ENCODE measurements around the gene RNF7.
"Not testable (repeated sequence)": the region's sequence is repeated elsewhere in the genome, so short reads cannot be mapped to it uniquely, and the experiment has no call there.

The RNF7 gene

GRCh38 chr3:141738022-141738890 lies at the start of gene RNF7:
RNF7 (plus strand) TSS chr3:141738298; CDS start chr3:141738342, 44 bp downstream.
- peak; percentile 95 to 99 for DNase-seq

- no peak for DNase-seq
Observed at GRCh38 chr3:141690431-141691072, 47.5 kb upstream of the RNF7 start.

GRCh38 chr3:141691471-141691870 lies 46.6 kb upstream of the RNF7 start:
- not testable (repeated sequence) for DNase-seq

GRCh38 chr3:141692973-141693372 lies 45.1 kb upstream of the RNF7 start:
- not testable (repeated sequence) for DNase-seq

GRCh38 chr3:141699324-141699723 lies 38.8 kb upstream of the RNF7 start:
- DNase-seq: no peak

DNA sequence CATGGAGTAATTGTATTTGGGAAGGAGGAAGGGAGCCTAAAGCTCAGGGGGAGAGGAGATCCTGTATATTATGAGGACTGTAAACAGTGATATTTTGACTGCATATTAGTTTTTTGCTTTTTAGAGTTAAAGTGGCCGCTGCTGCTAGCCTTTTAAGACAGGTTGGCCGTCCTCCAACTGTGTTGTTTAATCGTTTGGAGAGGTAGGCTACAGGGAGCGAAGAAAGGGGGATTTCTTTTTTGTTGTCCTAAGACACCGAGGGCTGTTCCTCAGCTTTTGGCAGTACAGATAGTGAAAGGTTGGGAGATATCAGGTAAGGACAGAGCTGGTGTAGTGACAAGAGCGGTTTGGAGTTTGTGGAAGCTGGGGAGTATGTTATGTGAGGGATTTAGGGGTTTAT lies 38.2 kb upstream of the RNF7 start:
- no peak for DNase-seq

DNA sequence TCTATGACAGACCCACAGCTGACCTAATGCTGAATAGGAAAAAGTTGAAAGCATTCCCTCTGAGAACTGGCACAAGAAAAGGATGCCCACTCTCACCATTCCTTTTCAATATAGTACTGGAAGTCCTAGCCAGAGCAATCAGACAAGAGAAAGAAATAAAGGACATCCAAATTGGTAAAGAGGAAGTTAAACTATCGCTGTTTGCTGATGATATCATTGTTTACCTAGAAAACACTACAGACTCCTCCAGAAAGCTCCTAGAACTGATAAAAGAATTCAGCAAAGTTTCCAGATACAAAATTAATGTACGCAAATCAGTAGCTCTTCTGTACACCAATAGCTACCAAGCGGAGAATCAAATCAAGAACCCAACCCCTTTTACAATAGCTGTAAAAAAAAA lies 34.7 kb upstream of the RNF7 start:
- not testable (repeated sequence) for DNase-seq

- DNase-seq: no peak
Observed at GRCh38 chr3:141707741-141708203, 30.3 kb upstream of the RNF7 start.

DNA sequence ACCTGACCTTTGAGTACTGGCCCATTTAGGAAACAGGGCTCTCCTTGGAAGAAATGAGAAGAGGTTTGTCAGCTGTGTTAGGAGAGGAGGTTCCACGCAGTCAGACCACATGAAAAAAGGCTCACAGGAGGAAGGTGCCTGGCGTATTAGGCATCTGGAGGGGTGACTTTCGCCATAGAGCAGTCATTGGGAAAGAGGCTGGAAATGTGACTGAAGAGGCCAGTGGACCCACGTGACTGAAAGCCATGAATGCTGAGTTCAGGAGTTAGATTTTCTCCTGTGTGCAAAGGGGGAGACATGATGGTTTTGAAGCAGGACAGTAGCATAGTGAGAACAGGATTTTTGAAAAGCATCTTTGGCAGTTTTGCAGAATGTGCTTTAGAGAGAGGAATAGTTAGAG lies 29.7 kb upstream of the RNF7 start:
- no peak for DNase-seq

DNA sequence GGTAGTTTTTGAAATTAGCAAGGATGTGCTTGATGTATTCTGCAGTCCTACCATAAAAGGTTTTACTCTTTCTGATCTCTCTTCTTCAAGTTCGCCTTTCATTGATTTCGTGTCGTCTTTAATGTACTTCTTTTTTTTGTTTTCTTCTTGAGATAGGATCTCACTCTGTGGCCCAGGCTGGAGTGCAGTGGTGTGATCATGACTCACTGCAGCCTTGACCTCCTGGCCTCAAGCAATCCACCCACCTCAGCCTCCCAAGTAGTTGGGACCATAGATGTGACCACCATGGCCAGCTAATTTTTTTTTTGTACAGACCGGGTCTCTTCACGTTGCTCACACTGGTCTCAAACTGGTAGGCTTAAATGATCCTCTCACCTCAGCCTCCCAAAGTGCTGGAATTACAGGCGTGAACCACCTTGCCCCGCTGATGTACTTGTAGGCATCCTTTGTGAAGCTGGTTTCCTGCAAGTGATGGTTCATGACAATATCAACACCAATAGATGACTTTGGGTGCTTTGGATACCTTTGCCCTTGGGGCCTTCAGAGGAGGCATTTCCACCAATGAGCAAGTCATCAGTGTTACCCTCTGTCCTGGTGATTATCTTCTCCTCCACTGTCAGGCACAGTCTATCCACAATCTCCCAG lies 28.9 kb upstream of the RNF7 start:
- no peak for DNase-seq

GRCh38 chr3:141710121-141710520 lies 28.0 kb upstream of the RNF7 start:
- DNase-seq: no peak

- no peak for DNase-seq
Observed at GRCh38 chr3:141710888-141711616, 27.0 kb upstream of the RNF7 start.

DNA sequence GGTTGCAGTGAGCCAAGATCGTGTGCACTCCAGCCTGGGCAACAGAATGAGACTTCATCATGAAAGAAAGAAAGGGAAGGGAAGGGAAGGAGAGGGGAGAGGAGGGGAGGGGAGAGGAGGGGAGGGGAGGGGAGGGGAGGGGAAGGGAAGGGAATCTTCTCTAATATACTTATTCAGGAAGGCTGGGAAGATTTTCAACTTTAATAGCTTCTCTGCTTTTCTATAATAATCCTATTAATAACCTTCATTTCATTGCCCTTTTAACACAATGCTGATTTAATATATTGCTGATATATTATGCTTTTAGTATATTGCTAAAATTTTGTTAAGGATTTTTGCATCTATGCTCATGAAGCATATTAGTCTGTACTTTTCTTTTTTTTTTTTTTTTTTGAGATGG lies 23.4 kb upstream of the RNF7 start:
- no peak for DNase-seq

DNA sequence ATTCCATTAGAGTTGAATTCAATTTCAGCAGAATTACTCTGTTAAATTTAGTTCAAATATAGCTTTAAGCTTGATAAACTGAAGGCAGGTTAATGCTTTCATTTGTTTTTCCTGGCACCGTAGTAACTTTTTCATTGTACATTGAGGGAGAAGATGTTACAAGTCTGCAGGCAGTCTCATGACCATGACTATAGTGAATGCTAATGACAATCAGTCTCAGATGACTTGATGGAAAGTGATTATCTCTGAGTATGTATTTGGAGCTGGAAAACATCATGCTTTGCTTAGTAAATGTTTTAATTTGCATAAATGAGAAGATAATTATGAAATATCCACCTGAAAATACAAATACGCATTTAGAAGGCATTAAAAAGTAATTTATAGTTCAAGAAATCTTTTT lies 16.0 kb upstream of the RNF7 start:
- DNase-seq: no peak

DNA sequence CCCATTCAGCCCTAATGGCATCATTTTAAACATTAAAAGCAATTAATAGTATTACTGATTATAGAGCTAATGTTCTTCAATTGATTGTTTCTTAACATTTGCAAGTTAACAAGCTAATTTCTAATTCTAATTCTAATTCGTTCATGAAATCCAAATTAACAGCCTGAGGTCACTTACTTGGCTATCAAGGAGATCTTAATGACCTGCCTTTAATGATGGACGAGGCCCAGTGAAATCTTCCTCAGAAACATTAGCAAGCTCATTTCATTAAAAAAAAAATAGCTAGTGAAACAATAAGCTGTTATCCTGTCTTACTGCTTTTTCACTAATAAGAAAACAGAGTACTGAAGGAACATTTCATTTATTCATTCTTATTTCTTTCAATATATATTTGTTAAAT lies 15.4 kb upstream of the RNF7 start:
- no peak for DNase-seq

- no peak for DNase-seq
Observed at GRCh38 chr3:141723255-141723654, 14.8 kb upstream of the RNF7 start.

DNA sequence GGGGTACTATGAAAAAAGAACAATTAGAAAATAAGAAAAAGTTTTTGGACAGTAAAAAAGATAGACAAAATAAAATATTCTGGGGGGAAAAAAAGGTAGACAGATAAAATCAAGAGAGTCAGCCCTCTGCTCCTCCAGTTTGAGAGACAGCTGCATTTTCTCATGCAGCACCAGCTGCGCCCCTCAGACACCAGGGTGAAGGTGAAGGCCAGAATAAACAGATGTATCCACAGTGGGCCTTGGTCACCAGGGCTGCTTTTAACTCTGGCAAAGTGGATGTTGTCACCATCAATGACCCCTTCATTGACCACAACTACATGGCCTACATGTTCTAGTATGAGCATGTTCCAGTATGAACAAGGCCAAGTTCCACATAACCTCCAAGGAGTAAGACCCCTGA lies 13.9 kb upstream of the RNF7 start:
- no peak for DNase-seq

- no peak for DNase-seq
Observed at GRCh38 chr3:141725036-141725435, 13.1 kb upstream of the RNF7 start.

GRCh38 chr3:141726483-141726882 lies 11.6 kb upstream of the RNF7 start:
- DNase-seq: no peak

- DNase-seq: no peak
Observed at GRCh38 chr3:141728355-141728892, 9.7 kb upstream of the RNF7 start.

- no peak for DNase-seq
Observed at GRCh38 chr3:141729240-141729639, 8.9 kb upstream of the RNF7 start.

- DNase-seq: no peak
Observed at GRCh38 chr3:141735176-141735575, 2.9 kb upstream of the RNF7 start.

Measured in NCI-H446 (cell line).